Measurements from ENCODE around the gene C3orf62.

C3orf62 gene

GRCh38 chr3:49278548-49278947 is 1.5 kb upstream of the C3orf62 start:
- H3K4me3 ChIP-seq (ENCODE audit: low read depth in 1 of 2, low read length in 1 of 2) = no peak overlapping the region
- H3K36me3 ChIP-seq = peaks cover 78% of the 10 kb centered on the region
- H3K4me1 ChIP-seq (ENCODE audit: control insufficient read depth in 1 of 2, insufficient read depth in 1 of 2, low read depth in 1 of 2, low read length in 1 of 2) = peaks cover 16 to 20% of the 10 kb centered on the region in 2 experiments

DNA sequence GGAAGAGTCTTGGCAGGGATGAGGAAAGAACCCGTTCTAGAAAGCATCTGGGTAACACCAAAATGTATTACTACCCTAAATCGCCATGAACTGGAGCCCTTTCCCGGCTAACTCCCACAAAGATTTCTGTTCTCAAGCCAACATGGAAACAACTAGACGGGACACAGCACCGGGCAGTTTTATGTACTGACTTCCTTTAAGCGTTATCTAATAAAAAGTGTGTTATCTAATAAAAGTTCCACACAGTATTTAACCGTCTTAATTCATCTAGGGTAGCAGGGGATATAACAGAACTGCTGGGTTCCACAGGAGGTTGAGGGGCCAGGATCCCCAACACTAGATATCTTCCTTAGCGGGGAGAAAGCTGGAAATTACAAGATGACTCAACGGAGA is 347 bp upstream of the C3orf62 start:
- Histone ChIP-seq H3K4me1 (ENCODE audit: control insufficient read depth in 1 of 2, insufficient read depth in 1 of 2, low read depth in 1 of 2, low read length in 1 of 2) (peaks cover 16 to 20% of the 10 kb centered on the region in 2 experiments), H3K4me3 (ENCODE audit: low read depth in 1 of 2, low read length in 1 of 2) (peak overlapping the region; percentile 41 to 58), H3K27me3 (no peaks in the 10 kb centered on the region), H3K36me3 (peaks cover 78% of the 10 kb centered on the region), H3K27ac (peak overlapping the region; percentile 85), H3K9me3 (no peaks in the 10 kb centered on the region)
- TF ChIP-seq, protein P1, sequence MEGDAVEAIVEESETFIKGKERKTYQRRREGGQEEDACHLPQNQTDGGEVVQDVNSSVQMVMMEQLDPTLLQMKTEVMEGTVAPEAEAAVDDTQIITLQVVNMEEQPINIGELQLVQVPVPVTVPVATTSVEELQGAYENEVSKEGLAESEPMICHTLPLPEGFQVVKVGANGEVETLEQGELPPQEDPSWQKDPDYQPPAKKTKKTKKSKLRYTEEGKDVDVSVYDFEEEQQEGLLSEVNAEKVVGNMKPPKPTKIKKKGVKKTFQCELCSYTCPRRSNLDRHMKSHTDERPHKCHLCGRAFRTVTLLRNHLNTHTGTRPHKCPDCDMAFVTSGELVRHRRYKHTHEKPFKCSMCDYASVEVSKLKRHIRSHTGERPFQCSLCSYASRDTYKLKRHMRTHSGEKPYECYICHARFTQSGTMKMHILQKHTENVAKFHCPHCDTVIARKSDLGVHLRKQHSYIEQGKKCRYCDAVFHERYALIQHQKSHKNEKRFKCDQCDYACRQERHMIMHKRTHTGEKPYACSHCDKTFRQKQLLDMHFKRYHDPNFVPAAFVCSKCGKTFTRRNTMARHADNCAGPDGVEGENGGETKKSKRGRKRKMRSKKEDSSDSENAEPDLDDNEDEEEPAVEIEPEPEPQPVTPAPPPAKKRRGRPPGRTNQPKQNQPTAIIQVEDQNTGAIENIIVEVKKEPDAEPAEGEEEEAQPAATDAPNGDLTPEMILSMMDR (IDR thresholded peaks at IDR 0.05) = no peak

More at GRCh38 chr3:49278548-49278947, 1.5 kb upstream of the C3orf62 start:
- no peaks in the 10 kb centered on the region for H3K9me3 ChIP-seq
- no peaks in the 10 kb centered on the region for H3K27me3 ChIP-seq
- peak overlapping the region; percentile 85 for H3K27ac ChIP-seq
- TF ChIP-seq, protein P1 (IDR thresholded peaks at IDR 0.05) = no peak

GRCh38 chr3:49273825-49274532 is 3.1 kb downstream of the C3orf62 start:
- H3K4me1 ChIP-seq (ENCODE audit: control insufficient read depth in 1 of 2, insufficient read depth in 1 of 2, low read depth in 1 of 2, low read length in 1 of 2) = peaks cover 11 to 20% of the 10 kb centered on the region in 2 experiments
- peaks cover 77% of the 10 kb centered on the region for H3K36me3 ChIP-seq
- TF ChIP-seq, protein P1 (IDR thresholded peaks at IDR 0.05) = no peak
- H3K4me3 ChIP-seq (ENCODE audit: low read depth in 1 of 2, low read length in 1 of 2) = no peak overlapping the region
- no peaks in the 10 kb centered on the region for H3K9me3 ChIP-seq
- no peaks in the 10 kb centered on the region for H3K27me3 ChIP-seq
- no peak overlapping the region for H3K27ac ChIP-seq

DNA sequence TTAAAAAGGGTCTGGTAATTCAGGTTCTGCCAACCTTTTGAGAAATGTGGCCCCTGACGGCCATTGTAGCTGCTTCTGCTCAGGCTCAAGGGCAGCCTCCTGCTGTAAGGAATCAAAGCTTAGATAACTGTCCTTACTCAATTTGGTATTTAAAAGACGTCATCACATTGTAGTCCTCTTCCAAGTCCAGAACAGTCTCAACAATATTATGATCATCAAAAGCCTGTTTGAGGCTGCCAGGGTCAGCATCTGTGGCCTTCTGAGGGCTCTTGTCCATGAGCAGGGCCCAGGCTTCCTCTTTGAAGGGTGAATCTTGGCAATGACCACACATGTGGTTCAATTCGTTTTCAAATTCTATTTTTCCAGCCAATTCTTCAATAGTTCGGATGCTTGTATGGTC is 6.0 kb downstream of the C3orf62 start:
- Histone ChIP-seq H3K4me3 (ENCODE audit: low read depth in 1 of 2, low read length in 1 of 2) (no peak overlapping the region), H3K4me1 (ENCODE audit: control insufficient read depth in 1 of 2, insufficient read depth in 1 of 2, low read depth in 1 of 2, low read length in 1 of 2) (peaks cover 4% of the 10 kb centered on the region in 2 experiments), H3K36me3 (peaks cover 81% of the 10 kb centered on the region), H3K9me3 (no peaks in the 10 kb centered on the region), H3K27ac (no peak overlapping the region), H3K27me3 (no peaks in the 10 kb centered on the region)
- TF ChIP-seq, protein P1 (IDR thresholded peaks at IDR 0.05) = no peak

DNA sequence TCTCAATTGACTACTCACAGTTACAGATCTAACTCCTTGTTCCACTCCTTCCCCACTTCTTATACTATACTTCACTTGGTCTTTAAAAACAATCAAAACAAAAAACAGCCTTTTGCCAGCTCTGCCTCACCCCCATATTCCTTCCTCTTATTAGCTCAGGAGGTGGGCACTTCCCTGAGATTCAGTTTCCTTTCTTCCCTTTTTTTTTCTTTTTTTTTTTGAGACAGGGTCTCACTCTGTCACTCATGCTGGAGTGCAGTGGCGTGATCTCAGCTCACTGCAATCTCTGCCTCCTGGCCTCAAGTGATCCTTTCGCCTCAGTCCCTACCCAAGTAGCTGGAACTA is 6.9 kb downstream of the C3orf62 start:
- Histone ChIP-seq H3K27ac (no peak overlapping the region), H3K36me3 (peaks cover 80% of the 10 kb centered on the region), H3K9me3 (no peaks in the 10 kb centered on the region), H3K27me3 (no peaks in the 10 kb centered on the region), H3K4me3 (ENCODE audit: low read depth in 1 of 2, low read length in 1 of 2) (no peak overlapping the region), H3K4me1 (ENCODE audit: control insufficient read depth in 1 of 2, insufficient read depth in 1 of 2, low read depth in 1 of 2, low read length in 1 of 2) (no peaks in the 10 kb centered on the region)
- TF ChIP-seq, protein P1 (IDR thresholded peaks at IDR 0.05) = no peak

Measured in neutrophil (primary cell).